SK-N-SH treated with all-trans-retinoic acid at 6 μM for 48 hours (cell line): Measurements from ENCODE around the gene ST6GALNAC6.

Source experiments
- ATAC-seq: fragments of 200-7000 bp; cut with Tn5 transposase; 3 replicates; pipeline ENCODE4 v1.9.1; 2020; ENCODE audit warnings: mild to moderate bottlenecking, moderate library complexity
- ARNTL ChIP-seq: fragments of 450-650 bp; formaldehyde crosslinking; IDR thresholded peaks from 2 replicates; pipeline ENCODE4 v1.5.0; 2020; ENCODE audit warnings: low read depth, mild to moderate bottlenecking, moderate library complexity, borderline replicate concordance
- CSDC2 ChIP-seq: fragments of 250-450 bp; sonication (Bioruptor Pico); IDR thresholded peaks from 2 replicates; pipeline ENCODE4 v1.5.0; 2020; ENCODE audit warnings: mild to moderate bottlenecking, moderate library complexity
- CSRNP3 ChIP-seq: fragments of 250-450 bp; sonication (Bioruptor Pico); IDR thresholded peaks from 2 replicates; pipeline ENCODE4 v1.5.1; 2021; ENCODE audit warnings: mild to moderate bottlenecking, moderate library complexity
- GLIS3 ChIP-seq: fragments of 250-450 bp; sonication (Bioruptor Pico); IDR thresholded peaks from 2 replicates; pipeline ENCODE4 v1.5.0; 2020; ENCODE audit warnings: mild to moderate bottlenecking, moderate library complexity
- ISL1 ChIP-seq: fragments of 250-450 bp; sonication (Bioruptor Pico); IDR thresholded peaks from 2 replicates; pipeline ENCODE4 v2.1.2; 2022; ENCODE audit warnings: mild to moderate bottlenecking, moderate library complexity
- OSR1 ChIP-seq: fragments of 250-450 bp; sonication (Bioruptor Pico); IDR thresholded peaks from 2 replicates; pipeline ENCODE4 v1.8.0; 2022; ENCODE audit warnings: moderate library complexity, mild to moderate bottlenecking, inconsistent platforms
- POU6F1 ChIP-seq: fragments of 250-450 bp; sonication (Bioruptor Pico); IDR thresholded peaks from 2 replicates; pipeline ENCODE4 v1.8.0; 2021; ENCODE audit warnings: low read depth, mild to moderate bottlenecking, moderate library complexity, borderline replicate concordance
- PPARA ChIP-seq: fragments of 250-450 bp; sonication (Bioruptor Pico); IDR thresholded peaks from 2 replicates; pipeline ENCODE4 v1.5.0; 2020; ENCODE audit warnings: mild to moderate bottlenecking, borderline replicate concordance
- RARB ChIP-seq: fragments of 250-450 bp; sonication (Bioruptor Pico); IDR thresholded peaks from 2 replicates; pipeline ENCODE4 v1.8.0; 2021; ENCODE audit warnings: mild to moderate bottlenecking, moderate library complexity
- TOX ChIP-seq: fragments of 250-450 bp; sonication (Bioruptor Pico); IDR thresholded peaks from 2 replicates; pipeline ENCODE4 v1.8.0; 2021; ENCODE audit warnings: mild to moderate bottlenecking, moderate library complexity, borderline replicate concordance
- ZC3H10 ChIP-seq: fragments of 250-450 bp; sonication (Bioruptor Pico); IDR thresholded peaks from 2 replicates; pipeline ENCODE4 v1.5.1; 2021; ENCODE audit warnings: mild to moderate bottlenecking, moderate library complexity
- ZFP3 ChIP-seq: fragments of 250-450 bp; sonication (Bioruptor Pico); IDR thresholded peaks from 2 replicates; pipeline ENCODE4 v1.5.0; 2020; ENCODE audit warnings: mild to moderate bottlenecking, moderate library complexity
- ZFP30 ChIP-seq: fragments of 450-650 bp; formaldehyde crosslinking; IDR thresholded peaks from 2 replicates; pipeline ENCODE4 v1.5.0; 2022; ENCODE audit warnings: mild to moderate bottlenecking, moderate library complexity
- ZNF565 ChIP-seq: fragments of 450-650 bp; formaldehyde crosslinking; conservative IDR thresholded peaks from 2 replicates; pipeline ENCODE4 v1.5.0; 2020; ENCODE audit warnings: low read depth, mild to moderate bottlenecking, moderate library complexity
- TF ChIP-seq, protein P1 (sequence below): fragments of 250-450 bp; sonication (Bioruptor Pico); IDR thresholded peaks from 2 replicates; pipeline ENCODE4 v1.5.1; 2020; ENCODE audit warnings: low read depth, mild to moderate bottlenecking, moderate library complexity
- TF ChIP-seq, protein P2 (sequence below): fragments of 250-450 bp; sonication (Bioruptor Pico); IDR thresholded peaks from 2 replicates; pipeline ENCODE4 v1.5.0; 2020; ENCODE audit warnings: mild to moderate bottlenecking, moderate library complexity
- TF ChIP-seq, protein P3 (sequence below): fragments of 250-450 bp; sonication (Bioruptor Pico); IDR thresholded peaks from 2 replicates; pipeline ENCODE4 v1.8.0; 2020; ENCODE audit warnings: mild to moderate bottlenecking, moderate library complexity, borderline replicate concordance

Gene ST6GALNAC6

DNA sequence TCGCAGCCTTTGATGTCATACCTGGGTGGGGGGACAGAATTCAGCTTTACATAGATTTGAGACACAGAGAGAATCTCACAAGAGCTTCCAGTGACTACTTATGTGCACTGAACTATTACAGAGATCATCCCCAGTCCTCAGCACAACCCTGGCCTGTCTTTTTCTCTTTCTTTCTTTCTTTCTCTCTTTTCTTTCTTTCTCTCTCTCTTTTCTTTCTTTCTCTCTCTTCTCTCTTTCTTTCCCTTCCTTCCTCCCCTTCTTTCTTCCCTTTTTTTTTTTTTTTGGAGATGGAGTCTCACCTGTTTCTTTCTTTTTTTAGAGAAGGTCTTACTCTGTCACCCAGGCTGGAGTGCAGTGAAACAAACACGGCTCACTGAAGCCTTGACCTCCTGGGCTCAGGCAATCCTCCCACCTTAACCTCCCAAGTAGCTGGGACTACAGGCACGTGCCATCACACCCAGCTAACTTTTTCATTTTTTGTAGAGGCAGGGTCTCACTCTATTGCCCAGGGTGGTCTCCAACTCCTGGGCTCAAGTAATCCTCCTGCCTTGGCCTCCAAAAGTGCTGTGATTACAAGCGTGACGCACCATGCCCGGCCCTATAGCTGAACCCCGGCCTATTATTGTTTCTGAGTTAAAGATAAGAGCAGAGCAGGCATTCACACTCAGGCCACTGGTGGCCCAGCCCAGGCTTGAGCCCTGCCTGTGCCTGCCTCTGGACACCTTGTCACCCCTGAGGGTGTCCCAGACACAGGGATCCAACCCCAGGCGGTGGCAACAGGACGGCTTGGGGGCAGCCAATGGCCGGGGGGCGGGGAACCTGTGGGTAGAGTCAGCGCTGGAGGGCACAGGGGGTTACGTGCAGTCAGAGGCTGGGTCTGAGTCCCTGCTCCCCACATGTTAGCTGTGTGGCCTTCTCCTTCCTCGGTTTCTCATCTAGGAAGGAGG is 26.8 kb upstream of the ST6GALNAC6 start:
- TF ChIP-seq TOX (CRISPR knock-in tag) (no peak), ZC3H10 (CRISPR knock-in tag) (no peak), PPARA (CRISPR knock-in tag) (no peak), ZNF565 (CRISPR knock-in tag) (no peak), POU6F1 (CRISPR knock-in tag) (no peak), CSDC2 (CRISPR knock-in tag) (no peak), ISL1 (CRISPR knock-in tag) (no peak), GLIS3 (CRISPR knock-in tag) (no peak), RARB (CRISPR knock-in tag) (no peak)
- TF ChIP-seq, protein P1, sequence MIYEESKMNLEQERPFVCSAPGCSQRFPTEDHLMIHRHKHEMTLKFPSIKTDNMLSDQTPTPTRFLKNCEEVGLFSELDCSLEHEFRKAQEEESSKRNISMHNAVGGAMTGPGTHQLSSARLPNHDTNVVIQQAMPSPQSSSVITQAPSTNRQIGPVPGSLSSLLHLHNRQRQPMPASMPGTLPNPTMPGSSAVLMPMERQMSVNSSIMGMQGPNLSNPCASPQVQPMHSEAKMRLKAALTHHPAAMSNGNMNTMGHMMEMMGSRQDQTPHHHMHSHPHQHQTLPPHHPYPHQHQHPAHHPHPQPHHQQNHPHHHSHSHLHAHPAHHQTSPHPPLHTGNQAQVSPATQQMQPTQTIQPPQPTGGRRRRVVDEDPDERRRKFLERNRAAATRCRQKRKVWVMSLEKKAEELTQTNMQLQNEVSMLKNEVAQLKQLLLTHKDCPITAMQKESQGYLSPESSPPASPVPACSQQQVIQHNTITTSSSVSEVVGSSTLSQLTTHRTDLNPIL: no peak
- TF ChIP-seq, protein P2, sequence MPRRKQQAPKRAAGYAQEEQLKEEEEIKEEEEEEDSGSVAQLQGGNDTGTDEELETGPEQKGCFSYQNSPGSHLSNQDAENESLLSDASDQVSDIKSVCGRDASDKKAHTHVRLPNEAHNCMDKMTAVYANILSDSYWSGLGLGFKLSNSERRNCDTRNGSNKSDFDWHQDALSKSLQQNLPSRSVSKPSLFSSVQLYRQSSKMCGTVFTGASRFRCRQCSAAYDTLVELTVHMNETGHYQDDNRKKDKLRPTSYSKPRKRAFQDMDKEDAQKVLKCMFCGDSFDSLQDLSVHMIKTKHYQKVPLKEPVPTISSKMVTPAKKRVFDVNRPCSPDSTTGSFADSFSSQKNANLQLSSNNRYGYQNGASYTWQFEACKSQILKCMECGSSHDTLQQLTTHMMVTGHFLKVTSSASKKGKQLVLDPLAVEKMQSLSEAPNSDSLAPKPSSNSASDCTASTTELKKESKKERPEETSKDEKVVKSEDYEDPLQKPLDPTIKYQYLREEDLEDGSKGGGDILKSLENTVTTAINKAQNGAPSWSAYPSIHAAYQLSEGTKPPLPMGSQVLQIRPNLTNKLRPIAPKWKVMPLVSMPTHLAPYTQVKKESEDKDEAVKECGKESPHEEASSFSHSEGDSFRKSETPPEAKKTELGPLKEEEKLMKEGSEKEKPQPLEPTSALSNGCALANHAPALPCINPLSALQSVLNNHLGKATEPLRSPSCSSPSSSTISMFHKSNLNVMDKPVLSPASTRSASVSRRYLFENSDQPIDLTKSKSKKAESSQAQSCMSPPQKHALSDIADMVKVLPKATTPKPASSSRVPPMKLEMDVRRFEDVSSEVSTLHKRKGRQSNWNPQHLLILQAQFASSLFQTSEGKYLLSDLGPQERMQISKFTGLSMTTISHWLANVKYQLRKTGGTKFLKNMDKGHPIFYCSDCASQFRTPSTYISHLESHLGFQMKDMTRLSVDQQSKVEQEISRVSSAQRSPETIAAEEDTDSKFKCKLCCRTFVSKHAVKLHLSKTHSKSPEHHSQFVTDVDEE (CRISPR knock-in tag): no peak
- TF ChIP-seq, protein P3, sequence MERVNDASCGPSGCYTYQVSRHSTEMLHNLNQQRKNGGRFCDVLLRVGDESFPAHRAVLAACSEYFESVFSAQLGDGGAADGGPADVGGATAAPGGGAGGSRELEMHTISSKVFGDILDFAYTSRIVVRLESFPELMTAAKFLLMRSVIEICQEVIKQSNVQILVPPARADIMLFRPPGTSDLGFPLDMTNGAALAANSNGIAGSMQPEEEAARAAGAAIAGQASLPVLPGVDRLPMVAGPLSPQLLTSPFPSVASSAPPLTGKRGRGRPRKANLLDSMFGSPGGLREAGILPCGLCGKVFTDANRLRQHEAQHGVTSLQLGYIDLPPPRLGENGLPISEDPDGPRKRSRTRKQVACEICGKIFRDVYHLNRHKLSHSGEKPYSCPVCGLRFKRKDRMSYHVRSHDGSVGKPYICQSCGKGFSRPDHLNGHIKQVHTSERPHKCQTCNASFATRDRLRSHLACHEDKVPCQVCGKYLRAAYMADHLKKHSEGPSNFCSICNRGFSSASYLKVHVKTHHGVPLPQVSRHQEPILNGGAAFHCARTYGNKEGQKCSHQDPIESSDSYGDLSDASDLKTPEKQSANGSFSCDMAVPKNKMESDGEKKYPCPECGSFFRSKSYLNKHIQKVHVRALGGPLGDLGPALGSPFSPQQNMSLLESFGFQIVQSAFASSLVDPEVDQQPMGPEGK (CRISPR knock-in tag): no peak
- no peak for ATAC-seq

DNA sequence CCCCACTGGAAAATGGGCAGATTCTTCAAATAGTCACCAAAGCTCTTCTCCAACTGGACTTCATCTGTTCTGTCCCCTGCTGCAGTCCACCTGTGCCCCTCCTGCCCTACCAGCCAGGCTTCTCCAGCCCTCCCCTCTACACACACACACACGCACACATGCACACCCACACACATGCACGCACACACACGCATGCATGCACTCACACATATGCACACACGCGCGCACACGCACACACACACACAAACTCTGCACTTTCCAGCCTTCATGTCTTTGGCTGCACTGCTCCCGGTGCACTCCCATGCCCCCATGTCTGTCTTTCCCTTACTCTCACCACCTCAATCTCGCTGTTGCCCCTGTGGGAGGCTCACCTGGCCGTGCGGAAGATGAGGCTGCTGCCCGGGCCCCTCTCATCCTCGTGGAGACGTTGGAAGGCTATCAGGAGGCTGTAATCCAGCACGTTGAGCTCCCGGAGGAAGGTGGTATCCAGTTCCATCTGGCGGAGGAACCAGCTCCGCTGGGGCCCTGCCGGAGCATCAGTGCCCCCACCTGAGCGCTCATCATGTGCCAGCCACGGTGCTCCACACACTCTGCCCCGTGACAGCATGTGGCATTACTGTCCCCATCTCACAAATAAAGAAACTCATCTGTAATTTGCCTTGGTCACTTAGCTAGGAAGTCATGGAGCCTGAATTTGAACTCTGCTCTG is 25.5 kb upstream of the ST6GALNAC6 start:
- no peak for TF ChIP-seq CSRNP3 (CRISPR knock-in tag)
- TF ChIP-seq, protein P1: no peak
- no peak for TF ChIP-seq CSDC2 (CRISPR knock-in tag)
- TF ChIP-seq ZFP30 (CRISPR knock-in tag): no peak
- TF ChIP-seq RARB (CRISPR knock-in tag): no peak
- no peak for TF ChIP-seq ARNTL (CRISPR knock-in tag)
- TF ChIP-seq TOX (CRISPR knock-in tag): no peak
- TF ChIP-seq, protein P3 (CRISPR knock-in tag): no peak
- TF ChIP-seq OSR1: no peak
- no peak for TF ChIP-seq ZFP3 (CRISPR knock-in tag)
- TF ChIP-seq, all 23 proteins: peak for 0
- no peak for ATAC-seq
